Iris pigment epithelial cell (primary cell): ENCODE results near the gene CYRIA.

Experiments used
- DNase-seq: peaks from one replicate; pipeline ENCODE4 v3.0.0-alpha.2; 2011; ENCODE audit warnings: low read depth

The CYRIA gene

GRCh38 chr2:16650287-16651249 lies 15.1 kb downstream of the CYRIA start:
- DNase-seq, result peak; percentile 85

- DNase-seq, result no peak
Measured at GRCh38 chr2:16649353-16650286, 16.0 kb downstream of the CYRIA start.

GRCh38 chr2:16647992-16648617 lies 17.5 kb downstream of the CYRIA start:
- DNase-seq, result no peak

DNA sequence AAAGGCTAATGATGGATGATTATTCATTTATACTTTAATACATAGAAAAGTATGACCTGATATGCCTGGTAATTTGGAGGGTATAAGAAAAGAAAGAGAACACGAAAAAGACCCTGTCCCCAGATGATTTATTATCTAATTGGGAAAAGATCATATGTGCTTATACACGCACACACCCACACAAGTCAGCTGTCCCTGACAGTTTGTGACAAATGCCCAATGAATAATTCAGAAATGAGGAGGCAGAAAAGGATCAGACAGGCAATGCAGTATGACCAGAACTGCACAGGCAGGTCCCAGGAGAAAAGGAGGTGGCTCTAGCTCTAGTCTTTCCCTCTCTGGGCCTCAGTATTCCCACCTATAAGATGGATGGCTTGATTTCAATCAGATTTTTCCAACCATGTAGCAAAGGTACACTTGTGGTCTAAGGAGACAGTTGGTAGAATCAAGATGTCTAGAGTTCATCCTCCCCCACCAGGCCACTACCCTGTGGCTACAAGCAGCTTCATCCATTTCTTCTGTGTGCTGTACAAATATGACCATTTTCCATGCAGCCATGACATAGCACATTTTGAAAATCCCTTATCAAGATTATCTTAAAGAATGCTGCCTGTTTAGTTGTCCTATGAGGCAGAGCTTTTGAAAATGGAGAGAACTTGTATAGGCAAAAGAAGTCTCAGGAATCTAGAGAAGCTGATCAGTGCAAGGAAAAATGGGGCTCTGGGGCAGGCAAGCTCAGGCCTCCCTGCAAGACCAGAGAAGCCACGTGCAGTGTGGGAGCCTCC lies 19.7 kb downstream of the CYRIA start:
- no peak for DNase-seq

DNA sequence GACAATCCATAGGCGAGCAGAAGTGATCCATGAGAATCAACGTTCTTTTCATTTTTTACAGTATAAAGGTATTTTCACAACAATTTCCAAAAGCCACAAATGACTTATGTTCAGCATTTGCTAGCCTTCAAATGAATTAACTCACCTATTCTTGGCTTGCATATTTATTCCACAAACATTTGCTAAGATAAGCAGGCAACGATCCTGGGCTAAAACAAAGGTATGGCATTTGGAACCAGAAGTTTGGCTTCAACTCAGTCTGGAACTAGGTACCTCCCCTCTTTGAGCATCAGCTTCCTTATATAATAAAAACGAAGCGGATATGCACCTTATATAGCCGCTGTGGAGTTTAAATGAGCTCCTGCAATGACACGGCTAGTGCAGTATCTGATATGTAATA lies 20.5 kb downstream of the CYRIA start:
- no peak for DNase-seq

GRCh38 chr2:16644221-16644925 lies 21.3 kb downstream of the CYRIA start:
- DNase-seq, result peak; percentile 38

- DNase-seq, result no peak
Measured at GRCh38 chr2:16643099-16643498, 22.5 kb downstream of the CYRIA start.

DNA sequence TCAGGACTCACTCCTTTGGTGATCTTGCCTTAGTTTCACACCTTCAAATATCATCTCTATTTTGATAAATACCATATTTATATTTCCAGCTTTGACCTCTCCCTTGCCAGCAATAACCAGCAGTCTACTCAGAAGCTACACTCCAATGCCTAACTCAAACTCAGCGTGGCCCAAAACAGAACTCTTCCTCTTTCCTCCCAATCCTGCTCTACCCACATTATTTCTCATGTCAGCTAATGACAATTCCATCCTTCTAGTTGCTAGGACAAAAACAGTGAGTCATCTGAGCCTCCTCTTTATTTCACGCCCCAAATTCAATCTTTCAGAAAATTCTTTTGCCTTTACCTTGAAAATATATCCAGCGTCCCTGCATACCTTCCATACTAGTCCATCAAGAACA lies 23.5 kb downstream of the CYRIA start:
- DNase-seq, result no peak

DNA sequence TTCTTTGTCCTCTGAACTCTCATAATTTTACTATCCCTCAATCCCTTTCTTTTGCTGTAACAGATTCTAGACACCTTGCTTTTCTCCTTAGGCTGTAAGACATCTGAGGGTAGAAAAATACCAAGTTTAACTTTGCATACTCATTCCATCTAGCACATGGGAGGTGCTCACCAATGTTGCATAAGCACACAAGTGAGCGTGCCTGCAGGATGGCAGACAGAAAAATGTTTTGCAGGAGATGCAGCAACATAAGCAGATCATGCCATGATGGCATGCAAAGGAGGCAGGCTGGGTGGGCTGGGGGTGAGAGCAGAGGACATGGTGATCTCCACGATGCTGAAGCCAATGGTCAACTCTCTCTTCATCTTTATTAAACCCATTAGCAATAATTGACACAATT lies 24.1 kb downstream of the CYRIA start:
- DNase-seq, result no peak

GRCh38 chr2:16640867-16641266 lies 24.8 kb downstream of the CYRIA start:
- peak; percentile 32 for DNase-seq

DNA sequence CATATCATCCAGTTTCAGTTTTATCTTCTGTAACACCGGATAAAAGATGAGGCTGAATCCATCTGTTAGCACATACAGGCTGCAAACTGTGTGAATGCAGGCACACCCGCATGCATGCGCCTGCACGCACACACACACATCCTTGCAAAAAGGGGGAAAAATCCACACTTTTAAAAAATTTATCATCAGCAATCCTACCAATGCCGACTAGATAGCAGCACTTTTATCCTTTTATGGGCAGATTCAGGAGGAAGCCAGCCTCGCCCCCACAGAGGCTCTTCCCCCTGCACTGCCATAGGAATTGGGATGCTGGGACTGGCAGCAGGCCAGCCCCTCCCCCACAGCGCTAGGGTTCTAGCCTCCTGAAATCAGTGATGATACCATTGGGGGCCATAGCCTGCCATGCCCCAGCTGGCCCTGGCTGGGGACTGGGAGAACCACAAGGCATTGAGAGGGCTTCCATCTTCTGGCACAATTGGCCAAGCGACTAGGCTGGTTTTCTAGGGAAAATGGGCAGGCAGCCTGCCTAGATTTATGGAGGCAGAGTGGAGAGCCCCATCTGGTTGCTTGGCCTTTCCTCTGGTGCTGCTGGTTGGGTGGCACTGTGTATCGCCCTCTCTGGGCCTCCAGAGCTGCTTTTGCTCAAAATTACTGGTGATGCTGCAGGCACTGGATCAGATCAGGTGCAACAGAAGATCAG lies 25.5 kb downstream of the CYRIA start:
- no peak for DNase-seq

DNA sequence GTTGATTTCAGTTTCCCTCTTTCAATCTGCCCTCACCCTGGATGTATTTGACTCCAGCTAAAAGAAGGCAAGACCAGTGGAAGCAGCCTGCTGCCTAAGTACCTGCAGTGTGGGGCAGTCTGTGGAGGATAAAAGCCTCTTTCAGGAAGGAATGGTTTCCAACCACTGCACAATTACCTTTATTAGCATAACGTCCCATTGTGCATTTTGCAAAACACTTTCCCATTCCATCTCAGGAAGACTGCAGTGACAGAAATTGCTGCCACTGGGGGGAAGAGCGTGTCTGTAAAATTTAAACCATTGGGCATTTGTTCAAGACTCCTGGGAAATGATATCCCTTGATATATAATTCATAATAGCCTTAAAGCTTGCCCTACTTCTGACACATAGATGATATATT lies 26.2 kb downstream of the CYRIA start:
- DNase-seq, result no peak

DNA sequence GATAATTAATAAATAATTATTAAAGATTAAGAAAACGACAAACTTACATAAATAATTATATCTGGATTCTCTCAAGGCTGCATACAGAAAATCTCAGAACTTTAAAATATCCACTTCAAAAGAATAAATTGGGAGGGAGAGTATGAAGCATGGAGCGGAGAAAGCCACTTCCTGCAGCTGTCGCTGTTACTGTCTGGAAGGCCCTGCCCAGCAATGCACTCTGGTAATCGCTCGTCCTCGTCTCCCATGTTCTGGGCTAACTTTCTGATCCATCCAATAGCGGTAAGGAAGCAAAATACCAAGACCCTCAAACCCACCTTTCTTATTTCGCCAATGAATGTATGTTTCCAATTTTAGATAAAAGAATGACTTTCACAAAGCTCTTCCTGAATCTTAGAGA lies 26.7 kb downstream of the CYRIA start:
- no peak for DNase-seq

DNA sequence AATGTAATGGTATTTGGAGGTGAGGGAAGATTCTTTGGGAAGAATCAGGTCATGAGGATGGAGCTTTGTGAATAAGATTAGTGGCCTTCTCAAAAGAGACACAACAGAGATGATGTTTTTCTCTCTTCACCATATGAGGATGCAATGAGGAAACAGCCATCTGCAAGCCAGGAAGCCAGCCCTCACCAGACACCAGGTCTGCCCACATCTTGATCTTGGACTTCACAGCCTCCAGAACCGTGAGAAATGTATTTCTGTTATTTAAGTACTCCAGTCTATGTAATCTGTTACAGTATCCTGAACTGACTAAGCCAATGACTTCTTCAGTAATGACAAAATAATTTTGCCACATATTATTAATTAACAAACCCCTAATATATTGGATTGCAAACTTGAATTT lies 28.3 kb downstream of the CYRIA start:
- no peak for DNase-seq

- DNase-seq, result peak; percentile 63
Measured at GRCh38 chr2:16635791-16636699, 29.6 kb downstream of the CYRIA start.

DNA sequence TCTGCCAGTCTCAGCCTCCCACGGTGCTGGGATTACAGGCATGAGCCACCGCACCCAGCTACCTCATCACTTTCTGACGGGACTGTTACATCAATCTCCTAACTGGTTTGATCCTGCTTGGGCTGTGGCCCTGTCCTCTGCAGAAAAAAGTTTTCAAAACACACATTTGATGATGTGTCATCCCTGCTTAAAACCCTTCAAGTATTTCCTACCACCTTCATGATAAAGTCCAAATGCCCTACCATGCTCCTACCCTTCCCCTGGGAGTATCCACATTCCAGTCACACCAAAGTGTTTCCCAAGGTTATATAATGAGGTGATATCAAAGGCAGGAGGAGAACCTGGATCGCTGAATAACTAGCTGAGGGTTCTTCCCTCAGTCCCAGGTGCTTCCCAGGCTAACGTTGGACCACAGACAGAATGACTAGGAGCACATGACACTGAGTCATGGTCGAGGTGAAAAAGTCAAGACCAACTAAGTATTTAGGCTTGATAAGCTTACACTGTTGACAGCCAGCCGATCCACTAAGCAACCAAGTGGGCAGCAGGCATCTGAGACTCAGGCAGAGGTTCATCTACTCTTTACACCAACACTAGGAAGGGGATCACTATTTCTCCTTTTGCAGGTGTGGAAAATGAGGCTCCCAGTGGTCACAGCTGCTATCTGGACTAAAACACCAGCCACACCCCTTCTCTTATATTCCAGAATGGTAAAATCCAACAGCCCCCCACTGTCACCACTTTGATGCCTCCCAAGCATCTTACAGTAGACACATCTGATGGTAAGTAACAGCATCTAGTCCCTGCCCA lies 31.8 kb downstream of the CYRIA start:
- DNase-seq, result peak; percentile 64

- DNase-seq, result no peak
Measured at GRCh38 chr2:16632598-16632997, 33.0 kb downstream of the CYRIA start.

- no peak for DNase-seq
Measured at GRCh38 chr2:16630463-16630862, 35.2 kb downstream of the CYRIA start.
